NCI-H524 (cell line): ENCODE measurements around the gene OR1G1.
"Not testable (repeated sequence)": the region's sequence is repeated elsewhere in the genome, so short reads cannot be mapped to it uniquely, and the experiment has no call there.

Experiments
- DNase-seq, 2 experiments: peaks; one replicate each; lab custom pipeline; 2025; lab: John Stamatoyannopoulos, UW

OR1G1 gene

GRCh38 chr17:3127451-3127850 is at the start of gene OR1G1:
Gene OR1G1 (minus strand): TSS chr17:3127551. CDS start chr17:3127551, 0 bp downstream.
- no peak for DNase-seq

GRCh38 chr17:3167574-3167973 is 40.2 kb upstream of the OR1G1 start:
- DNase-seq: no peak

- DNase-seq: no peak
These were observed 29.9 kb upstream of the OR1G1 start for GRCh38 chr17:3157218-3157617.

- DNase-seq: not testable (repeated sequence)
These were observed 10.1 kb upstream of the OR1G1 start for GRCh38 chr17:3137494-3137893.

GRCh38 chr17:3104322-3104721 is 23.0 kb downstream of the OR1G1 start, which contains the start of gene OR1D2:
Gene OR1D2 (minus strand): TSS chr17:3104422. CDS start chr17:3092996, 11,426 bp downstream.
- no peak for DNase-seq
